H9 (cell line): Measurements from ENCODE around the gene ARPC5L. TPM values are rescaled to one million over a fixed set of nuclear protein-coding genes. Genes with fewer than 3 reads are reported as not detected.

Experiments
- DNase-seq: peaks from one replicate; pipeline ENCODE4 v3.0.0-alpha.2; 2017
- H2AFZ ChIP-seq: one replicate; pipeline ENCODE4 v1.6.1; 2013; ENCODE audit warnings: mild to moderate bottlenecking, low read length, control low read depth, moderate library complexity
- H2AK5ac ChIP-seq: 2 replicates; pipeline ENCODE4 v1.6.1; 2013; ENCODE audit warnings: low read length, control low read depth, mixed read lengths; ENCODE audit not compliant: insufficient read length
- H2BK120ac ChIP-seq: one replicate; pipeline ENCODE4 v1.6.1; 2013; ENCODE audit warnings: low read depth, mild to moderate bottlenecking, low read length, control low read depth, inconsistent platforms; ENCODE audit not compliant: poor library complexity, severe bottlenecking
- H2BK12ac ChIP-seq: 2 replicates; pipeline ENCODE4 v1.6.1; 2013; ENCODE audit warnings: low read length, control low read depth, mixed read lengths, low read depth; ENCODE audit not compliant: insufficient read length
- H2BK15ac ChIP-seq: 2 replicates; pipeline ENCODE4 v1.6.1; 2013; ENCODE audit warnings: low read depth, low read length, control low read depth
- H2BK20ac ChIP-seq: one replicate; pipeline ENCODE4 v1.6.1; 2013; ENCODE audit warnings: low read depth, mild to moderate bottlenecking, low read length, control low read depth, inconsistent platforms; ENCODE audit not compliant: poor library complexity, severe bottlenecking
- H2BK5ac ChIP-seq: 2 replicates; pipeline ENCODE4 v1.6.1; 2013; ENCODE audit warnings: low read length, control low read depth, mixed read lengths; ENCODE audit not compliant: insufficient read length
- H3K14ac ChIP-seq: 2 replicates; pipeline ENCODE4 v1.6.1; 2013; ENCODE audit warnings: low read length, control low read depth; ENCODE audit not compliant: insufficient read depth
- H3K18ac ChIP-seq: 2 replicates; pipeline ENCODE4 v1.6.1; 2013; ENCODE audit warnings: low read depth, mild to moderate bottlenecking, mixed read lengths, low read length, control low read depth; ENCODE audit not compliant: insufficient read length
- H3K23ac ChIP-seq: 2 replicates; pipeline ENCODE4 v1.6.1; 2013; ENCODE audit warnings: low read length, control low read depth, mixed read lengths, low read depth; ENCODE audit not compliant: insufficient read length
- H3K23me2 ChIP-seq: 2 replicates; pipeline ENCODE4 v1.6.1; 2013; ENCODE audit warnings: low read depth, mild to moderate bottlenecking, mixed read lengths, low read length, control low read depth; ENCODE audit not compliant: insufficient read length, poor library complexity, severe bottlenecking
- H3K27ac ChIP-seq: 2 replicates; pipeline ENCODE4 v1.5.1; 2013; ENCODE audit warnings: low read length, control low read depth, mixed read lengths, low read depth; ENCODE audit not compliant: insufficient read length
- H3K27me3 ChIP-seq: 2 replicates; pipeline ENCODE4 v1.6.1; 2013; ENCODE audit warnings: low read length, control low read depth, inconsistent platforms; ENCODE audit not compliant: insufficient read depth
- H3K4ac ChIP-seq: 2 replicates; pipeline ENCODE4 v1.6.1; 2013; ENCODE audit warnings: low read depth, mild to moderate bottlenecking, control low read depth, inconsistent platforms, low read length, moderate library complexity
- H3K4me1 ChIP-seq: 2 replicates; pipeline ENCODE4 v1.6.1; 2013; ENCODE audit warnings: low read length, control low read depth, inconsistent platforms; ENCODE audit not compliant: insufficient read depth
- H3K4me2 ChIP-seq: 2 replicates; pipeline ENCODE4 v1.6.1; 2013; ENCODE audit warnings: low read length, control low read depth, mixed read lengths; ENCODE audit not compliant: insufficient read length, insufficient read depth
- H3K56ac ChIP-seq: 2 replicates; pipeline ENCODE4 v1.6.1; 2013; ENCODE audit warnings: low read depth, mild to moderate bottlenecking, mixed read lengths, low read length, control low read depth; ENCODE audit not compliant: insufficient read length
- H3K79me1 ChIP-seq: 2 replicates; pipeline ENCODE4 v1.6.1; 2013; ENCODE audit warnings: low read depth, mild to moderate bottlenecking, moderate library complexity, low read length, control low read depth, inconsistent platforms; ENCODE audit not compliant: insufficient read depth, poor library complexity, severe bottlenecking
- H3K79me2 ChIP-seq: 2 replicates; pipeline ENCODE4 v1.6.1; 2013; ENCODE audit warnings: low read length, control low read depth, inconsistent platforms; ENCODE audit not compliant: insufficient read depth
- H3K9ac ChIP-seq: 2 replicates; pipeline ENCODE4 v1.6.1; 2013; ENCODE audit warnings: low read length, control low read depth, mixed read lengths; ENCODE audit not compliant: insufficient read length; ENCODE audit errors: extremely low read depth
- H3K9me3 ChIP-seq: one replicate; pipeline ENCODE4 v1.6.1; 2013; ENCODE audit warnings: low read depth, low read length, inconsistent platforms; ENCODE audit not compliant: control insufficient read depth
- H3T11ph ChIP-seq: one replicate; pipeline ENCODE4 v1.6.1; 2013; ENCODE audit warnings: mild to moderate bottlenecking, low read length, control low read depth, inconsistent platforms
- H4K20me1 ChIP-seq: one replicate; pipeline ENCODE4 v1.6.1; 2013; ENCODE audit not compliant: control insufficient read depth, insufficient read length, insufficient read depth
- H4K5ac ChIP-seq: 2 replicates; pipeline ENCODE4 v1.6.1; 2013; ENCODE audit warnings: low read depth, mild to moderate bottlenecking, mixed read lengths, low read length, control low read depth; ENCODE audit not compliant: insufficient read length
- H4K8ac ChIP-seq: replicated peaks from 2 replicates; pipeline ENCODE4 v1.6.1; 2013; ENCODE audit warnings: low read length, control low read depth, mixed read lengths, low read depth; ENCODE audit not compliant: insufficient read length
- H4K91ac ChIP-seq: 2 replicates; pipeline ENCODE4 v1.6.1; 2013; ENCODE audit warnings: low read depth, mild to moderate bottlenecking, moderate library complexity, mixed read lengths, low read length, control low read depth; ENCODE audit not compliant: insufficient read length
- H3K27ac Mint-ChIP-seq, 3 experiments: 2 replicates in 2 of 3; 3 replicates in 1 of 3; pipeline ENCODE4 v1.8.0; 2020 to 2021; ENCODE audit warnings: mixed read lengths in 3 of 3, mild to moderate bottlenecking in 1 of 3, moderate library complexity in 1 of 3
- H3K27me3 Mint-ChIP-seq: 2 replicates; pipeline ENCODE4 v1.8.0; 2021; ENCODE audit warnings: low read depth, mild to moderate bottlenecking, moderate library complexity, mixed read lengths
- H3K36me3 Mint-ChIP-seq, 3 experiments: 2 replicates in 2 of 3; 3 replicates in 1 of 3; pipeline ENCODE4 v1.8.0; 2020 to 2021; ENCODE audit warnings: low read depth in 3 of 3, mixed read lengths in 3 of 3; ENCODE audit not compliant: insufficient read depth in 1 of 3
- H3K4me1 Mint-ChIP-seq, 2 experiments: 2 replicates each; pipeline ENCODE4 v1.8.0; 2020; ENCODE audit warnings: mixed read lengths in 2 of 2
- H3K4me3 Mint-ChIP-seq, 2 experiments: 2 replicates in 1 of 2; 3 replicates in 1 of 2; pipeline ENCODE4 v1.8.0; 2020 to 2021; ENCODE audit warnings: mild to moderate bottlenecking in 2 of 2, mixed read lengths in 2 of 2, moderate library complexity in 1 of 2
- H3K9me3 Mint-ChIP-seq, 2 experiments: 2 replicates in 1 of 2; 3 replicates in 1 of 2; pipeline ENCODE4 v1.8.0; 2020; ENCODE audit warnings: mild to moderate bottlenecking in 2 of 2, mixed read lengths in 2 of 2, moderate library complexity in 1 of 2
- CTCF ChIP-seq: fragments of 200-600 bp; sonication (generic); conservative IDR thresholded peaks from 3 replicates; pipeline ENCODE4 v1.8.0; 2021; ENCODE audit warnings: antibody characterized with exemption, mild to moderate bottlenecking
- WGBS: extraction: QIAGEN DNeasy Blood & Tissue Kit; methylation state at CpG from one replicate; pipeline ENCODE4 v1.1.7; 2013; ENCODE audit warnings: missing lambda C conversion rate, low lambda C conversion rate, mixed read lengths; ENCODE audit not compliant: insufficient read length; ENCODE audit errors: extremely low coverage; 5-methylcytosine and 5-hydroxymethylcytosine counted together
- total RNA-seq: library from RNA; stranded (reverse); gene quantifications from 2 replicates; pipeline ENCODE4 v1.2.1, GENCODE V29; 2021

ARPC5L gene
- total RNA-seq, 1 experiment from 2014 or later, result 67.7 TPM

DNA sequence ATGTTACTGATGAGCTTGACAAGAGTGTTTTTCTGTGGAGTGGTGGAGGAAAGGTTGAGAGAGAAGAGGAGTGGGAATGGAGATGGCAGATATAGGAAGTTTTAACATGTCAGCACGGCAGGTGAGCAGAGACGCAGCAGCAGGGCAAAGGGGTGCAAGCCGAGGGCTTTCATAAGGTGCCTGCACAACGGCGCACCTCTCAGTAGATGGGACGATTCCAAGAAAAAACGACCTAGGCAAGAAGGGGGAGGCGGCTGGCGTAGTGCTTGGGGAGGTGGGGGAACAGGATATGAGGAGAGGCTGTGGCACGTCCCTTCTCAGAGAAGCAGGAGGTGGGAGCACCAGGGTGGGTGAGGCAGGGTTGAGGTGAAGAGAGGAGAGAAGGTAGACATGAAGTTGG is 24.5 kb downstream of the ARPC5L start:
- H3K4me1 Mint-ChIP-seq, result peaks cover 19 to 21% of the 10 kb centered on the region in 2 experiments
- peaks cover 6 to 20% (median 15%) of the 10 kb centered on the region in 3 experiments; a peak in 4 of 7 replicates for H3K36me3 Mint-ChIP-seq
- H2BK120ac ChIP-seq, result no peak overlapping the region
- no peak overlapping the region for H2BK15ac ChIP-seq
- H3K79me1 ChIP-seq, result no peaks in the 10 kb centered on the region
- no peaks in the 10 kb centered on the region for H3K27me3 Mint-ChIP-seq
- no peaks in the 10 kb centered on the region; a peak in 1 of 5 replicates for H3K9me3 Mint-ChIP-seq
- no peak overlapping the region for H3K4ac ChIP-seq
- no peak overlapping the region for H3K27ac ChIP-seq
- no peak overlapping the region for H3K23ac ChIP-seq
- H3K4me2 ChIP-seq, result no peak overlapping the region
- H2BK12ac ChIP-seq, result no peak overlapping the region
- no peak overlapping the region for H4K91ac ChIP-seq
- DNase-seq, result no peak
- H4K20me1 ChIP-seq, result no peaks in the 10 kb centered on the region
- no peak overlapping the region for H3T11ph ChIP-seq
- H3K27me3 ChIP-seq, result no peaks in the 10 kb centered on the region
- WGBS, result no CpG with 5 or more reads among the region's 10 CpGs
- H2AFZ ChIP-seq, result no peak overlapping the region
- no peaks in the 10 kb centered on the region for H3K79me2 ChIP-seq
- no peak overlapping the region; a peak in 1 of 7 replicates for H3K27ac Mint-ChIP-seq
- H3K14ac ChIP-seq, result no peak overlapping the region
- H3K4me3 Mint-ChIP-seq, result no peak overlapping the region
- no peak overlapping the region for H3K9ac ChIP-seq
- no peaks in the 10 kb centered on the region for H3K9me3 ChIP-seq
- H4K5ac ChIP-seq, result no peak overlapping the region
- TF ChIP-seq CTCF, result no peak
- no peaks in the 10 kb centered on the region; the same call in 1 of the 2 replicates for H3K4me1 ChIP-seq
- H2BK5ac ChIP-seq, result no peak overlapping the region
- H3K23me2 ChIP-seq, result no peaks in the 10 kb centered on the region
- H2AK5ac ChIP-seq, result no peak overlapping the region
- no peak overlapping the region for H4K8ac ChIP-seq
- H3K18ac ChIP-seq, result no peak overlapping the region
- H3K56ac ChIP-seq, result no peak overlapping the region
- H2BK20ac ChIP-seq, result no peak overlapping the region
